GM12878 (cell line): Measurements from ENCODE around the gene OR2B6. TPM values are rescaled to one million over a fixed set of nuclear protein-coding genes. Genes with fewer than 3 reads are reported as not detected.

ENCODE experiments used
- ATAC-seq: fragments of 200-7000 bp; cut with Tn5 transposase; 3 replicates; pipeline ENCODE4 v1.9.1; 2020; ENCODE audit warnings: mild to moderate bottlenecking, moderate library complexity
- BruUV-seq: library from RNA; stranded (reverse); fragments of 400-500 nt; replicated peaks from 2 replicates; lab custom pipeline; 2021; lab: Mats Ljungman, UMichigan
- CTCF ChIA-PET: fragments of 300-600 bp; sonication (Branson Sonifier 250); formaldehyde crosslinking; extraction: SDS; loops from one replicate; lab custom pipeline; 2021; ENCODE audit warnings: inconsistent platforms; lab: Yijun Ruan, JAX
- POLR2A ChIA-PET: fragments of 350-600 bp; formaldehyde crosslinking; extraction: SDS; loops from one replicate; lab custom pipeline; 2021; ENCODE audit warnings: inconsistent platforms; lab: Charles Lee
- RAD21 ChIA-PET: fragments of 300-600 bp; sonication (Branson Sonifier 250); formaldehyde crosslinking; loops from one replicate; lab custom pipeline; 2023; ENCODE audit warnings: antibody characterized with exemption; ENCODE audit not compliant: unreplicated experiment; lab: Charles Lee
- SMC1A ChIA-PET: fragments of 300-600 bp; sonication (Branson Sonifier 250); formaldehyde crosslinking; loops from one replicate; lab custom pipeline; 2023; ENCODE audit not compliant: unreplicated experiment, uncharacterized antibody; lab: Charles Lee
- DNase-seq: peaks from one replicate; pipeline ENCODE4 v3.0.0-alpha.2; 2011; ENCODE audit warnings: low read depth, low spot score
- FAIRE-seq: peaks from 3 replicates; lab custom pipeline; 2011; peaks lifted over from hg19 to GRCh38; lab: Jason Lieb, UNC
- H2AFZ ChIP-seq: 2 replicates; pipeline ENCODE4 v1.6.0; 2011; ENCODE audit warnings: low read depth, low read length, control low read depth; ENCODE audit not compliant: control insufficient read depth
- H3K27ac ChIP-seq: 2 replicates; pipeline ENCODE4 v1.5.1; 2011; ENCODE audit warnings: control low read depth; ENCODE audit not compliant: control insufficient read depth, insufficient read depth
- H3K27me3 ChIP-seq, 2 experiments: replicated peaks in 1 of 2; 2 replicates each; pipeline versions ENCODE4 v1.6.0 to v1.6.1; 2011; ENCODE audit warnings: low read length in 1 of 2; ENCODE audit not compliant: control insufficient read depth in 2 of 2, insufficient read depth in 2 of 2
- H3K36me3 ChIP-seq, 2 experiments: 2 replicates each; pipeline ENCODE4 v1.5.1; 2011; ENCODE audit warnings: low read length in 1 of 2; ENCODE audit not compliant: control insufficient read depth in 2 of 2, insufficient read depth in 2 of 2
- H3K4me1 ChIP-seq: 2 replicates; pipeline ENCODE4 v1.6.1; 2011; ENCODE audit warnings: mild to moderate bottlenecking, low read length, moderate library complexity, mixed read lengths; ENCODE audit not compliant: control insufficient read depth, insufficient read depth
- H3K4me2 ChIP-seq: 2 replicates; pipeline ENCODE4 v1.6.0; 2011; ENCODE audit warnings: control low read depth; ENCODE audit not compliant: control insufficient read depth, insufficient read depth
- H3K4me3 ChIP-seq: fragments of 200-600 bp; sonication (generic); 2 replicates; pipeline ENCODE4 v1.5.1; 2016
- H3K79me2 ChIP-seq: 2 replicates; pipeline ENCODE4 v1.6.0; 2011; ENCODE audit warnings: low read length; ENCODE audit not compliant: control insufficient read depth, insufficient read depth
- H3K9ac ChIP-seq: 2 replicates; pipeline ENCODE4 v1.8.0; 2011; ENCODE audit warnings: low read length, control low read depth, mixed read lengths; ENCODE audit not compliant: control insufficient read depth, insufficient read depth
- H3K9me3 ChIP-seq: replicated peaks from 3 replicates; pipeline ENCODE4 v1.5.1; 2011; ENCODE audit warnings: mild to moderate bottlenecking, low read length; ENCODE audit not compliant: control insufficient read depth, insufficient read depth
- H4K20me1 ChIP-seq: 2 replicates; pipeline ENCODE4 v1.6.0; 2011; ENCODE audit not compliant: control insufficient read depth, insufficient read depth
- HCFC1 ChIP-seq: fragments of 150-350 bp; IDR thresholded peaks from 2 replicates; pipeline ENCODE4 v1.6.1; 2014; ENCODE audit warnings: low read length
- IKZF2 ChIP-seq, 2 experiments: fragments of 450-650 bp; IDR thresholded peaks; 2 replicates each; pipeline ENCODE4 v1.6.1; 2017; ENCODE audit warnings: mild to moderate bottlenecking in 2 of 2, moderate library complexity in 2 of 2
- NR2C1 ChIP-seq: fragments of 450-650 bp; IDR thresholded peaks from 2 replicates; pipeline ENCODE4 v1.6.1; 2017; ENCODE audit warnings: antibody characterized with exemption, mild to moderate bottlenecking, moderate library complexity
- NR2F1 ChIP-seq: fragments of 450-650 bp; conservative IDR thresholded peaks from 2 replicates; pipeline ENCODE4 v1.6.1; 2017; ENCODE audit warnings: mild to moderate bottlenecking
- PKNOX1 ChIP-seq: fragments of 450-650 bp; IDR thresholded peaks from 2 replicates; pipeline ENCODE4 v1.6.1; 2016; ENCODE audit warnings: mild to moderate bottlenecking
- PML ChIP-seq: IDR thresholded peaks from 2 replicates; pipeline ENCODE4 v1.6.1; 2012; ENCODE audit warnings: low read length, inconsistent platforms
- POU2F2 ChIP-seq: IDR thresholded peaks from 3 replicates; pipeline ENCODE4 v1.6.1; 2011; ENCODE audit warnings: low read depth, mild to moderate bottlenecking, low read length, borderline replicate concordance
- SIN3A ChIP-seq: IDR thresholded peaks from 2 replicates; pipeline ENCODE4 v1.6.1; 2012; ENCODE audit warnings: low read depth, low read length, improper control_type of control experiment
- SIX5 ChIP-seq: IDR thresholded peaks from 2 replicates; pipeline ENCODE4 v1.6.1; 2011; ENCODE audit warnings: mild to moderate bottlenecking, low read depth, low read length, moderate library complexity; ENCODE audit not compliant: severe bottlenecking
- SMAD5 ChIP-seq: IDR thresholded peaks from 2 replicates; pipeline ENCODE4 v1.6.1; 2016; ENCODE audit warnings: antibody characterized with exemption, low read depth
- ZBTB11 ChIP-seq: fragments of 450-650 bp; formaldehyde crosslinking; IDR thresholded peaks from 2 replicates; pipeline ENCODE4 v1.5.0; 2022; ENCODE audit warnings: mild to moderate bottlenecking, missing genetic modification characterization
- ZBTB4 ChIP-seq: fragments of 450-650 bp; formaldehyde crosslinking; IDR thresholded peaks from 2 replicates; pipeline ENCODE4 v1.4.0; 2022; ENCODE audit warnings: mild to moderate bottlenecking, moderate library complexity
- WGBS: methylation state at CpG from one replicate; pipeline ENCODE4 v1.1.6; 2016; ENCODE audit warnings: low lambda C conversion rate; ENCODE audit not compliant: insufficient replicate concordance, insufficient coverage; ENCODE audit errors: missing lambda C conversion rate; 5-methylcytosine and 5-hydroxymethylcytosine counted together
- in situ Hi-C: fragments of 300-500 bp; cut with MboI; formaldehyde crosslinking; loops from 9 replicates; pipeline ENCODE4 v1.14.3; 2018; ENCODE audit warnings: mixed read lengths
- intact Hi-C: fragments of 100-400 bp; cut with micrococcal nuclease; formaldehyde crosslinking; loops from one replicate; pipeline ENCODE4 v1.14.2; 2022; ENCODE audit not compliant: unreplicated experiment
- polyA plus RNA-seq, 11 experiments: library from polyadenylated mRNA; depleted of rRNA in 4 of 11; unstranded in 6 of 11; stranded (reverse) in 5 of 11; fragments of >200 nt; fragmentation: Nextera tagmentation in 4 of 11; fragmentation: Illumina TruSeq in 1 of 11; extraction: Ambion mirVana in 4 of 11; extraction: Trizol in 1 of 11; gene quantifications; 1 replicate in 1 of 11; 2 replicates in 10 of 11; pipeline versions ENCODE4 v1.2.1 to v1.2.3, GENCODE V29; 2011 to 2016; ENCODE audit warnings: inconsistent platforms in 2 of 11, missing spikeins in 2 of 11, low read depth in 1 of 11
- total RNA-seq, 4 experiments: library from RNA; depleted of rRNA in 3 of 4; stranded (reverse); fragments of >200 nt in 3 of 4; fragmentation: Illumina TruSeq in 1 of 4; extraction: Trizol in 1 of 4; gene quantifications; 2 replicates each; pipeline versions ENCODE4 v1.2.1 to v1.2.3, GENCODE V29; 2013 to 2021

Gene OR2B6
- total and polyA plus RNA-seq, 10 of the 15 experiments (the other 5 are each of a cell fraction or from before 2014, with no cell fraction given), result 0.29 to 10.3 (median 1.4) TPM; not detected in 1

GRCh38 chr6:28002161-28002560 is 45.1 kb downstream of the OR2B6 start (continued):
- no peak for TF ChIP-seq ZBTB11 (CRISPR knock-in tag)

- intact Hi-C loops, result no loop called here
- Histone ChIP-seq H3K27me3 (no peaks in the 10 kb centered on the region), H3K36me3 (no peaks in the 10 kb centered on the region), H3K9me3 (no peaks in the 10 kb centered on the region), H3K4me1 (peaks cover under 1% of the 10 kb centered on the region), H3K4me2 (no peak overlapping the region), H3K9ac (no peak overlapping the region), H2AFZ (no peak overlapping the region), H3K27ac (no peak overlapping the region), H3K4me3 (no peak overlapping the region), H4K20me1 (no peaks in the 10 kb centered on the region), H3K79me2 (no peaks in the 10 kb centered on the region)
- DNase-seq, result no peak
- ChIA-PET CTCF (no interaction called here), POLR2A (interaction anchor here (0.5 kb wide), 1 partner anchor 56 kb away, joined by 3 read pairs; no protein-coding TSS in a partner anchor), RAD21 (no interaction called here), SMC1A (no interaction called here)
- TF ChIP-seq SIX5, result no peak
- no peak for TF ChIP-seq SMAD5
- TF ChIP-seq IKZF2 (IDR thresholded peaks at IDR 0.05), result no peak
- TF ChIP-seq PML, result no peak
- no peak for TF ChIP-seq NR2F1
- TF ChIP-seq HCFC1, result no peak
- TF ChIP-seq PKNOX1, result no peak
- no peak for TF ChIP-seq NR2C1
- TF ChIP-seq ZBTB4 (CRISPR knock-in tag), result no peak
- TF ChIP-seq SIN3A, result no peak
- no peak for TF ChIP-seq POU2F2
- in situ Hi-C loops, result no loop called here
- FAIRE-seq, result no peak
- BruUV-seq, result no TSS peak
- ATAC-seq, result no peak
- 67% methylated on average over 5 of the region's 5 CpGs for WGBS
These were observed 46.0 kb downstream of the OR2B6 start for GRCh38 chr6:28003059-28003458.
